Measurements from ENCODE around the gene RPL7A. TPM values are rescaled to one million over a fixed set of nuclear protein-coding genes. Genes with fewer than 3 reads are reported as not detected.

Gene RPL7A
- total RNA-seq, 1 experiment from 2014 or later: 2,895 TPM

- no peak overlapping the region for H3K4me2 ChIP-seq (ENCODE audit: insufficient read depth, insufficient read length, low read length)
- no peak for DNase-seq
- no peak overlapping the region for H3K18ac ChIP-seq (ENCODE audit: insufficient read length, low read depth, low read length)
- H3K4me3 Mint-ChIP-seq: no peak overlapping the region
- no CpG with 5 or more reads among the region's 10 CpGs for WGBS (ENCODE audit: extremely low coverage, insufficient read length, low lambda C conversion rate)
- H2AK5ac ChIP-seq (ENCODE audit: insufficient read length, low read length): no peak overlapping the region
- H3K9me3 Mint-ChIP-seq: peaks cover 25 to 32% of the 10 kb centered on the region in 2 experiments
- no peak overlapping the region for H2BK5ac ChIP-seq (ENCODE audit: insufficient read length, low read length)
- H2AFZ ChIP-seq (ENCODE audit: low read length): no peak overlapping the region
- H3K27me3 Mint-ChIP-seq (ENCODE audit: low read depth): peaks cover 28% of the 10 kb centered on the region
- no peak overlapping the region for H3K4ac ChIP-seq (ENCODE audit: low read depth, low read length)
- no peak overlapping the region for H3T11ph ChIP-seq (ENCODE audit: low read length)
- H3K4me1 Mint-ChIP-seq: no peaks in the 10 kb centered on the region
- H4K5ac ChIP-seq (ENCODE audit: insufficient read length, low read depth, low read length): no peak overlapping the region
- no peaks in the 10 kb centered on the region for H3K23me2 ChIP-seq (ENCODE audit: insufficient read length, low read depth, low read length, poor library complexity, severe bottlenecking)
- H4K8ac ChIP-seq (replicated peaks; ENCODE audit: insufficient read length, low read depth, low read length): no peak overlapping the region
- no peak overlapping the region for H2BK20ac ChIP-seq (ENCODE audit: low read depth, low read length, poor library complexity, severe bottlenecking)
- no peak overlapping the region for H3K14ac ChIP-seq (ENCODE audit: insufficient read depth, low read length)
- no peak overlapping the region for H3K9ac ChIP-seq (ENCODE audit: extremely low read depth, insufficient read length, low read length)
- H2BK15ac ChIP-seq (ENCODE audit: low read depth, low read length): no peak overlapping the region
- no peak overlapping the region for H2BK12ac ChIP-seq (ENCODE audit: insufficient read length, low read depth, low read length)
- no peaks in the 10 kb centered on the region for H3K79me1 ChIP-seq (ENCODE audit: insufficient read depth, low read depth, low read length, poor library complexity, severe bottlenecking)
- H3K27me3 ChIP-seq (ENCODE audit: insufficient read depth, low read length): no peaks in the 10 kb centered on the region
- H3K27ac Mint-ChIP-seq: no peak overlapping the region
- peaks cover 0 to 9% (median 4%) of the 10 kb centered on the region in 3 experiments; a peak in 4 of 7 replicates for H3K36me3 Mint-ChIP-seq (ENCODE audit: insufficient read depth in 1 of 3, low read depth in 3 of 3)
- H4K91ac ChIP-seq (ENCODE audit: insufficient read length, low read depth, low read length): no peak overlapping the region
- H3K27ac ChIP-seq (ENCODE audit: insufficient read length, low read depth, low read length): no peak overlapping the region
- H3K9me3 ChIP-seq (ENCODE audit: control insufficient read depth, low read depth, low read length): peaks cover 11% of the 10 kb centered on the region
- no peaks in the 10 kb centered on the region; the same call in 1 of the 2 replicates for H3K4me1 ChIP-seq (ENCODE audit: insufficient read depth, low read length)
- H2BK120ac ChIP-seq (ENCODE audit: low read depth, low read length, poor library complexity, severe bottlenecking): no peak overlapping the region
- H3K56ac ChIP-seq (ENCODE audit: insufficient read length, low read depth, low read length): no peak overlapping the region
- no peak overlapping the region for H3K23ac ChIP-seq (ENCODE audit: insufficient read length, low read depth, low read length)
- H3K79me2 ChIP-seq (ENCODE audit: insufficient read depth, low read length): no peaks in the 10 kb centered on the region
- no peak for TF ChIP-seq CTCF (conservative IDR thresholded peaks at IDR 0.05)
- no peaks in the 10 kb centered on the region for H4K20me1 ChIP-seq (ENCODE audit: control insufficient read depth, insufficient read depth, insufficient read length)
Measured at GRCh38 chr9:133323211-133323610, 24.8 kb upstream of the RPL7A start.
